Neural progenitor cell (in vitro differentiated cells): Measurements from ENCODE around the gene TEAD1. TPM values are rescaled to one million over a fixed set of nuclear protein-coding genes. Genes with fewer than 3 reads are reported as not detected.

Experiments used
- DNase-seq: peaks from one replicate; pipeline ENCODE4 v3.0.0-alpha.2; 2016; ENCODE audit warnings: low spot score
- H2AFZ ChIP-seq: fragments of 200-600 bp; sonication (generic); replicated peaks from 2 replicates; pipeline ENCODE4 v1.6.1; 2016; ENCODE audit warnings: antibody characterized with exemption
- H3F3A ChIP-seq: fragments of 200-600 bp; sonication (generic); 2 replicates; pipeline ENCODE4 v1.6.1; 2016; ENCODE audit warnings: antibody characterized with exemption, low read depth
- H3K27ac ChIP-seq: fragments of 200-600 bp; sonication (generic); 2 replicates; pipeline ENCODE4 v1.5.1; 2016; ENCODE audit warnings: mild to moderate bottlenecking
- H3K27me3 ChIP-seq: fragments of 200-600 bp; sonication (generic); 2 replicates; pipeline ENCODE4 v1.6.1; 2016; ENCODE audit warnings: mild to moderate bottlenecking, moderate library complexity
- H3K36me3 ChIP-seq: fragments of 200-600 bp; sonication (generic); 2 replicates; pipeline ENCODE4 v1.5.1; 2016
- H3K4me1 ChIP-seq: fragments of 200-600 bp; sonication (generic); 2 replicates; pipeline ENCODE4 v1.6.1; 2016; ENCODE audit warnings: mixed run types
- H3K4me2 ChIP-seq: fragments of 200-600 bp; sonication (generic); 2 replicates; pipeline ENCODE4 v1.6.1; 2016
- H3K4me3 ChIP-seq: fragments of 200-600 bp; sonication (generic); 2 replicates; pipeline ENCODE4 v1.5.1; 2016
- H3K79me2 ChIP-seq: fragments of 200-600 bp; sonication (generic); 2 replicates; pipeline ENCODE4 v1.6.1; 2016; ENCODE audit warnings: low read depth
- H3K9ac ChIP-seq: fragments of 200-600 bp; sonication (generic); 2 replicates; pipeline ENCODE4 v1.6.1; 2016
- H3K9me3 ChIP-seq: fragments of 200-600 bp; sonication (generic); 2 replicates; pipeline ENCODE4 v1.5.1; 2016; ENCODE audit warnings: low read depth
- H4K20me1 ChIP-seq: fragments of 200-600 bp; sonication (generic); 2 replicates; pipeline ENCODE4 v1.6.1; 2016; ENCODE audit warnings: low read depth
- H3K27ac Mint-ChIP-seq: 3 replicates; pipeline ENCODE4 v1.8.0; 2021; ENCODE audit warnings: mixed read lengths
- H3K27me3 Mint-ChIP-seq: 2 replicates; pipeline ENCODE4 v1.8.0; 2022; ENCODE audit warnings: low read depth, mild to moderate bottlenecking, inconsistent platforms, moderate library complexity, mixed read lengths; ENCODE audit not compliant: insufficient read depth
- H3K36me3 Mint-ChIP-seq: 3 replicates; pipeline ENCODE4 v1.8.0; 2021; ENCODE audit warnings: mixed read lengths
- H3K4me1 Mint-ChIP-seq: 3 replicates; pipeline ENCODE4 v1.8.0; 2021; ENCODE audit warnings: mixed read lengths
- H3K4me3 Mint-ChIP-seq: 3 replicates; pipeline ENCODE4 v1.8.0; 2021; ENCODE audit warnings: mild to moderate bottlenecking, moderate library complexity, mixed read lengths
- H3K9me3 Mint-ChIP-seq: 3 replicates; pipeline ENCODE4 v1.8.0; 2020; ENCODE audit warnings: mixed read lengths
- CTCF ChIP-seq: fragments of 200-600 bp; sonication (generic); IDR thresholded peaks from 2 replicates; pipeline ENCODE4 v1.5.1; 2017; ENCODE audit warnings: antibody characterized with exemption, mild to moderate bottlenecking
- EZH2 ChIP-seq: fragments of 200-600 bp; sonication (generic); IDR thresholded peaks from 2 replicates; pipeline ENCODE4 v1.6.1; 2017; ENCODE audit warnings: antibody characterized with exemption, mild to moderate bottlenecking, moderate library complexity
- EZH2phosphoT487 ChIP-seq: fragments of 200-600 bp; sonication (generic); IDR thresholded peaks from 2 replicates; pipeline ENCODE4 v1.6.1; 2017; ENCODE audit warnings: antibody characterized with exemption
- total RNA-seq: library from RNA; depleted of rRNA; stranded (reverse); fragments of >200 nt; gene quantifications from 2 replicates; pipeline ENCODE4 v1.2.3, GENCODE V29; 2015; ENCODE audit warnings: low replicate concordance

TEAD1 gene
- total RNA-seq, 1 donor from 2014 or later, result 98.3 TPM

- H3K9me3 Mint-ChIP-seq, result no peaks in the 10 kb centered on the region
- no peaks in the 10 kb centered on the region for H3F3A ChIP-seq
- H3K4me3 ChIP-seq, result no peak overlapping the region
- no peak overlapping the region for H3K4me3 Mint-ChIP-seq
- H3K9ac ChIP-seq, result no peak overlapping the region
- TF ChIP-seq EZH2phosphoT487 (no peak), EZH2 (no peak), CTCF (no peak)
- H3K79me2 ChIP-seq, result peaks cover 100% of the 10 kb centered on the region
- H3K36me3 ChIP-seq, result no peaks in the 10 kb centered on the region
- H4K20me1 ChIP-seq, result peaks cover 100% of the 10 kb centered on the region
- no peak overlapping the region for H3K4me2 ChIP-seq
- no peaks in the 10 kb centered on the region for H3K9me3 ChIP-seq
- H2AFZ ChIP-seq, result no peak overlapping the region
- H3K4me1 Mint-ChIP-seq, result peaks cover 30% of the 10 kb centered on the region
- no peaks in the 10 kb centered on the region for H3K27me3 Mint-ChIP-seq
- no peaks in the 10 kb centered on the region for H3K27me3 ChIP-seq
- H3K36me3 Mint-ChIP-seq, result peaks cover 16% of the 10 kb centered on the region
- no peak overlapping the region for H3K27ac ChIP-seq
- DNase-seq, result no peak
- H3K4me1 ChIP-seq, result peaks cover under 1% of the 10 kb centered on the region
- H3K27ac Mint-ChIP-seq, result no peak overlapping the region
Observed at GRCh38 chr11:12761029-12761428, 86.8 kb downstream of the TEAD1 start.

GRCh38 chr11:12762278-12762677, 88.1 kb downstream of the TEAD1 start:
- Histone ChIP-seq H3K9ac (no peak overlapping the region), H3K36me3 (no peaks in the 10 kb centered on the region), H3K79me2 (peaks cover 100% of the 10 kb centered on the region), H3K4me1 (peaks cover under 1% of the 10 kb centered on the region), H3K9me3 (no peaks in the 10 kb centered on the region), H3F3A (no peaks in the 10 kb centered on the region), H3K27me3 (no peaks in the 10 kb centered on the region), H3K4me2 (no peak overlapping the region), H2AFZ (no peak overlapping the region), H4K20me1 (peaks cover 100% of the 10 kb centered on the region), H3K27ac (no peak overlapping the region), H3K4me3 (no peak overlapping the region)
- TF ChIP-seq CTCF (no peak), EZH2 (no peak), EZH2phosphoT487 (no peak)
- Mint-ChIP-seq H3K4me1 (peaks cover 27% of the 10 kb centered on the region), H3K36me3 (peaks cover 19% of the 10 kb centered on the region), H3K27me3 (no peaks in the 10 kb centered on the region), H3K27ac (no peak overlapping the region), H3K9me3 (no peaks in the 10 kb centered on the region), H3K4me3 (no peak overlapping the region)
- DNase-seq, result no peak

GRCh38 chr11:12762696-12763324, 88.6 kb downstream of the TEAD1 start:
- no peak overlapping the region for H3K27ac Mint-ChIP-seq
- H4K20me1 ChIP-seq, result peaks cover 100% of the 10 kb centered on the region
- H3K4me1 ChIP-seq, result peaks cover 4% of the 10 kb centered on the region
- no peaks in the 10 kb centered on the region for H3K27me3 ChIP-seq
- H3K4me3 ChIP-seq, result no peak overlapping the region
- H3K9me3 Mint-ChIP-seq, result no peaks in the 10 kb centered on the region
- no peak for DNase-seq
- TF ChIP-seq CTCF (no peak), EZH2 (no peak), EZH2phosphoT487 (no peak)
- no peak overlapping the region for H3K4me2 ChIP-seq
- H3K36me3 ChIP-seq, result no peaks in the 10 kb centered on the region
- H3K79me2 ChIP-seq, result peaks cover 100% of the 10 kb centered on the region
- no peak overlapping the region for H2AFZ ChIP-seq
- H3K9ac ChIP-seq, result no peak overlapping the region
- peaks cover 32% of the 10 kb centered on the region for H3K4me1 Mint-ChIP-seq
- H3K27me3 Mint-ChIP-seq, result no peaks in the 10 kb centered on the region
- H3K36me3 Mint-ChIP-seq, result peaks cover 24% of the 10 kb centered on the region
- no peak overlapping the region for H3K27ac ChIP-seq
- H3K4me3 Mint-ChIP-seq, result no peak overlapping the region
- no peaks in the 10 kb centered on the region for H3K9me3 ChIP-seq
- no peaks in the 10 kb centered on the region for H3F3A ChIP-seq
